ENCODE data around the gene DCUN1D1.

The DCUN1D1 gene

GRCh38 chr3:182971637-182972036 is 8.7 kb downstream of the DCUN1D1 start:
- no peak for DNase-seq

DNA sequence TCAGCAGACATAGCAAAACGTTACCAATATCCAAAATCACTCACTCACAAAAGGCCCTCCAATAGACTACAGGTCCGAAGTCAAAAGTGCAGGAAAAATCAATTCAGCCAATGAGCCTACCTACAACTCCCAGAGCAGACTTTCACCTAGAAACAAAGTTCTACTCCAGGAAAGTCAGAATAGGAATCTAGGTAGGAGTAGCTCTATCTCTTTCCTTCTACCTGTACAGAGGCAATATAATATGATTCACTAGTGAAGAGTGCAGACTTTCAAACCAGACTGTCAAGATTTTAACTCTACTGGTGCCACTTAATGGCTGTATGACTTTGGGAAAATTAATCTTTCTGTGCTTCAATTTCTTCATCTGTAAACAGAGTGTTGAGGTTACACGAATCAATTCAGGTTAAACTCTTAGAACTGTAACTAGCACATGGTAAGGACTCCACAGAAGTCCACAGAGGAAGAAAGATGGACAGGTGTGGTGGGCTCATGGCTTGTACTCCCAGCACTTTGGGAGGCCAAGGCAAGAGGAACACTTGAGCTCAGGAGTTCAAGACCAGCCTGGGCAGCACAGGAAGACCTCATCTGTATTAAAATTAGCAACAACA is 9.4 kb downstream of the DCUN1D1 start:
- DNase-seq: no peak

DNA sequence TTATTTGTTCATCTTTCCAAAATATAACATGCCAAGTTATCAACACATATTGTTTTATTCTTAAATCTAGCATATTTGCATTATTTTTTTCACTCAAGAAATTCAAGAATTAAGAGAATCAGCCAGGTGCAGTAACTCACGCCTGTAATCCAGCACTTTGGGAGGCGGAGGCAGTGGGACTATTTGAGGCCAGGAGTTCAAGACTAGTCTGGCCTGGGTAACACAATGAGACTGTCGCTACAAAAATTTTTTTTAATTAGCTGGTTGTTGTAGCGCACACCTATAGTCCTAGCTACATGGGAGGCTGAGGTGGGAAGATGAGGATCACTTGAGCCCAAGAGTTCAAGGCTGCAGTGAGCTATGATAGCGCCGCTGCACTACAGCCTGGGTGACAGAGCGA is 10.5 kb downstream of the DCUN1D1 start:
- no peak for DNase-seq

- DNase-seq: no peak
These were observed 11.1 kb downstream of the DCUN1D1 start for GRCh38 chr3:182969277-182969676.

- DNase-seq: no peak
These were observed 12.8 kb downstream of the DCUN1D1 start for GRCh38 chr3:182967218-182968204.

DNA sequence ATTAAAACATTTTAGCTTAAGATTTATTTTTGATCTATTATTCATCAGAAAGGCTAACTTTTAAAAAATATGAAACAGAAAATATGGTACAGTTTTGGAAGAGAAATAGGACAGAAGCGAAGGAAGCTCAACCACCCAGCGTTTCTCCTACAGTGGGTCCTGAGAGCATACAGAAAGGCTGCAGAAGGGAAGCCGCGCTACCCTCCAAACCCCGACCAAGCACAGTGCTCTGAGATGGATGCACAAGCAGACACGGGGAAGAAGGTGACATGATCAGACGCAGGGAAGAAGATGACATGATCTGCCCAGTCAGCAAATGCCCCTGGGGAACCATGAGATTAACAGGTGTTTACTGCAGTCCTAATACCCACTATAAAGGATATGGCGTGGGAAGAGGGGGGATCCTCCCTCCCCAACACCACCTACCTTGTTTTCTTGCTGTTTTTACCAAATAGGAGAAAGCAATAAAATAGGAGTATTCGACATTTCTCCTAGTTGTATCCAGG is 14.4 kb downstream of the DCUN1D1 start:
- DNase-seq: no peak

- no peak for DNase-seq
These were observed 16.2 kb downstream of the DCUN1D1 start for GRCh38 chr3:182964179-182964578.

- no peak for DNase-seq
These were observed 18.2 kb downstream of the DCUN1D1 start for GRCh38 chr3:182962166-182962565.

GRCh38 chr3:182959474-182960350 is 20.6 kb downstream of the DCUN1D1 start:
- DNase-seq: no peak

GRCh38 chr3:182957676-182958266 is 22.6 kb downstream of the DCUN1D1 start:
- no peak for DNase-seq

GRCh38 chr3:182957226-182957625 is 23.1 kb downstream of the DCUN1D1 start:
- no peak for DNase-seq

DNA sequence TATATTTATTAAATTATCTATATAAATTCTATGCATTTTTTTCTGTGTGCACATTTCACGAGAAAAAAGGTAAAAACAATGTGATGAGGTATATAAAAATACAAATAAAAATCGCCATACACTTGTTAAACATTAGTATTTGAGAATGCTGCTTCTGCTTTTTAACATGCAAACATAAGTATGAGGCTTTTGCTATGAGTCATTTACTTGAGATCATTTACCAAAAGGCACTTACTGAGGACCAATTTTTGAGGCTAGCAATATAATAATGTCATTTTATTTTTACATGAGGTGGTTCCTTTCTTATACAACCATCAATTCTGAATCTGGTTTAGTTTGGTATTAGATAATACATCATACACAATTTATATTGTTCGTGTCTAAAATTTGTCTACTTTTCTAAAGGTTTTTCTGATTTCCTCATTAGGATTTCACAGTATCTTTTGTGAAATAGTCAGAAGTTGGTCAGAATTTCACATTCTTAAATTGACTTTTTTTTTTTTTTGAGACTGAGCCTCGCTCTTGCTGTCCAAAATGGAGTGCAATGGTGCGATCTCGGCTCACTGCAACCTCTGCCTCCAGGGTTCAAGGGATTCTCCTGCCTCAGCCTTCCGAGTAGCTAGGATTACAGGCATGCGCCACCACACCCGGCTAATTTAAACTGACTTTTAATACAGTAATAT is 25.6 kb downstream of the DCUN1D1 start:
- DNase-seq: no peak

DNA sequence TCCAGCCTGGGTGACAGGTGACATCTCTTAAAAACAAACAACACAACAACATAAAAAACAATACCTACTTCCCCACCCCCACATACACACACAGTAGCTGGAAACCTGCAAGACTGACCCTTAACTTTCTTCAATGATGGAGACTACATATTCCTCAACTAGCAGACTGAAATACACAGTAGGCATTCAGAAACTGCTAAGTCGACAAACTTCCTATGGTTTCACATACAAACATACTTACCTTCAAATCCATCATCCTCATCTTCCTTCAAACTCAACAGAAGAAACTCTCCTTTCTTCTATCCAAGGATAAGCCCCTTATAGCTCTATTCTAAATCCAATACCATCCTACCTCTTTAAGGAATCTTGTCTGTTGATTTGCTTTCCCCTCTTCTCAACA is 30.6 kb downstream of the DCUN1D1 start:
- DNase-seq: no peak

DNA sequence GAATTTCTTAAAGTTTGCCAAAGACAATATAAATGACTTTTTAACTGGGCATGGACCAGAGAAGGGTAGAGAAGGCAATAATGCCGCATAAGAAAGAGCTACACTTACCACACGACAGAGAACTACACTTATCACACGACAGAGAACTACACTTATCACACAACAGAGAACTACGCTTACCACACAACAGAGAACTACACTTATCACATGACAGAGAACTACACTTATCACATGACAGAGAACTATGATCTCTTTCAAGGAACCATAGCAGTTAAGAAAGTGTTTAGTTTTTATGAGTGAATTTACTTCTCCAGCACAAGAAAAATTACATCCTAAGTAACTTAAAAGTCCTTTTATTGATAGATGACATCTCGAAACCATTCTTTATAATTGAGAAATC is 32.0 kb downstream of the DCUN1D1 start:
- no peak for DNase-seq

DNA sequence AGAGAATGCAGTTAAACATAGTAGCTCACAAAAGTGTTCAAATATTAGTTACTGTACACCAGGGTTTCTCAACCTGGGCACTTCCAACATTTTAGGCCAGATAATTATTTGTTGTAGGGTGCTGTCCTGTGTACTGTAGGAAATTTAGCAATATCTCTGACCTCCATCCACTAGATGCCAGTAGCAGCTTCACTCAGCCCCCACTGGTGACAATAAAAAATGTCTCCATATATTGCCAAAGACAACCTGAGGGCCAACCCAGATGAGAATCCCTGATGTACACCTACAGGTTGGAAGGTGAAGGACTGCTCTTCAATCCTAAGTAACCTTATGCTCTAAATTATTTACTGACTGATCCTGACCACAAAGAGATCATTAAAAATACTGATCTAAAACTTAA is 32.5 kb downstream of the DCUN1D1 start:
- DNase-seq: no peak

- DNase-seq: no peak
These were observed 38.6 kb downstream of the DCUN1D1 start for GRCh38 chr3:182941719-182942118.

DNA sequence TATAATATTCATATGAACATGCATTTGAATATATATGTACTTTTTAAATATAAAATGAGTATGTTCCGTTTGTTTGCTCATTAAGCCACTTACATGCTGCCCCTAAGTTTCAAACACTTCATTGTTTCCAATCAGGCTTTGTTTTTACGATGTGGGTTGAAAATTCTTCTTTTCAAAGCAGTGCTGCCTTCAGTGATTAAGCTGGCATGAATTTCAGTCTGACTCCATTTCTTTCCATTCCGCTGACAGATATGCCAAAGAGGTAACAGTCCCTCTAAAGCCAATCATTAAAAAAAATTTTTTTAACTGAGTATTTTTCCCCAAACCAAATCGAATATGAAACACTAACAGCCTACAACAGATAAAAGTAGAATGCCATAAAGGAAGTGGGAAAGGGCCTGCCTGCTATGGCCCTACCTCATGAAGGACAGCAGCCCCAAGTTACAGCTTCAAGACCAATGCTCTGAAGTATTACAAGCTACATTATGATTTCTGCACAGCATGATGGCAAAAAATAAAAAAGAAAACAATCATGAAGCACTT is 40.0 kb downstream of the DCUN1D1 start:
- no peak for DNase-seq

- DNase-seq: no peak
These were observed 42.9 kb downstream of the DCUN1D1 start for GRCh38 chr3:182937293-182938051.

- no peak for DNase-seq
These were observed 43.4 kb downstream of the DCUN1D1 start for GRCh38 chr3:182936918-182937285.

GRCh38 chr3:182936239-182936917 is 44.0 kb downstream of the DCUN1D1 start:
- DNase-seq: no peak
